HL-60 (cell line): ENCODE measurements around the gene GRAMD4.

Experiments used
- DNase-seq, 2 experiments: peaks; one replicate each; pipeline ENCODE4 v3.0.0-alpha.2; 2010 to 2020; ENCODE audit warnings: low read depth in 1 of 2, low spot score in 1 of 2
- H3K27ac ChIP-seq: fragments of 250-450 bp; sonication (Bioruptor Pico); replicated peaks from 2 replicates; pipeline ENCODE4 v1.5.1; 2020; ENCODE audit warnings: mild to moderate bottlenecking, moderate library complexity
- H3K27me3 ChIP-seq: fragments of 250-450 bp; sonication (Bioruptor Pico); 2 replicates; pipeline ENCODE4 v1.5.1; 2021; ENCODE audit warnings: mild to moderate bottlenecking, moderate library complexity; ENCODE audit not compliant: insufficient read depth, poor library complexity, severe bottlenecking
- H3K4me3 ChIP-seq: replicated peaks from 2 replicates; pipeline ENCODE4 v1.5.1; 2011; ENCODE audit warnings: mild to moderate bottlenecking, control low read depth, low read length; ENCODE audit not compliant: insufficient read depth
- CTCF ChIP-seq: IDR thresholded peaks from one replicate; pipeline ENCODE4 v1.5.1; 2011; ENCODE audit warnings: low read length, control low read depth, inconsistent platforms; ENCODE audit not compliant: insufficient read depth
- GABPA ChIP-seq: IDR thresholded peaks from 2 replicates; pipeline ENCODE4 v1.6.1; 2012; ENCODE audit warnings: low read depth
- POLR2AphosphoS5 ChIP-seq: IDR thresholded peaks from 2 replicates; pipeline ENCODE4 v1.6.1; 2012; ENCODE audit warnings: low read depth
- REST ChIP-seq: IDR thresholded peaks from 2 replicates; pipeline ENCODE4 v1.6.1; 2012; ENCODE audit warnings: low read depth; ENCODE audit not compliant: insufficient replicate concordance
- SPI1 ChIP-seq: IDR thresholded peaks from 2 replicates; pipeline ENCODE4 v1.6.1; 2012; ENCODE audit warnings: low read depth, mild to moderate bottlenecking, borderline replicate concordance

GRAMD4 gene

GRCh38 chr22:46649141-46650077 lies 29.2 kb downstream of the GRAMD4 start:
- no peak for DNase-seq
- no peaks in the 10 kb centered on the region for H3K27me3 ChIP-seq
- H3K4me3 ChIP-seq, result no peak overlapping the region
- no peak overlapping the region for H3K27ac ChIP-seq
- TF ChIP-seq POLR2AphosphoS5 (no peak), REST (no peak), CTCF (no peak), GABPA (no peak)

GRCh38 chr22:46650078-46650810 lies 30.1 kb downstream of the GRAMD4 start:
- no peak overlapping the region for H3K4me3 ChIP-seq
- no peak for DNase-seq
- H3K27ac ChIP-seq, result no peak overlapping the region
- TF ChIP-seq POLR2AphosphoS5 (no peak), GABPA (no peak), CTCF (no peak), SPI1 (no peak)
- no peaks in the 10 kb centered on the region for H3K27me3 ChIP-seq

GRCh38 chr22:46651316-46651715 lies 31.1 kb downstream of the GRAMD4 start:
- no peak overlapping the region for H3K4me3 ChIP-seq
- no peak for DNase-seq
- no peaks in the 10 kb centered on the region for H3K27me3 ChIP-seq
- no peak overlapping the region for H3K27ac ChIP-seq
- no peak for TF ChIP-seq CTCF
- TF ChIP-seq REST, result no peak
- TF ChIP-seq GABPA, result no peak
- TF ChIP-seq POLR2AphosphoS5, result no peak
- TF ChIP-seq SPI1, result no peak
